Endodermal cell (in vitro differentiated cells): Measurements from ENCODE around the gene SLC46A1. TPM values are rescaled to one million over a fixed set of nuclear protein-coding genes. Genes with fewer than 3 reads are reported as not detected.
A peak's percentile ranks its signal among the peaks of the same experiment; 100 is the strongest.
"Not testable (repeated sequence)": the region's sequence is repeated elsewhere in the genome, so short reads cannot be mapped to it uniquely, and the experiment has no call there.

Experiments used
- DNase-seq: peaks from one replicate; pipeline ENCODE4 v3.0.0-alpha.2; 2017
- H3K27ac ChIP-seq: 2 replicates; pipeline ENCODE4 v1.5.1; 2013; ENCODE audit warnings: mild to moderate bottlenecking, low read depth, low read length, moderate library complexity
- H3K27me3 ChIP-seq: 2 replicates; pipeline ENCODE4 v1.6.1; 2013; ENCODE audit warnings: mild to moderate bottlenecking, low read length, moderate library complexity; ENCODE audit not compliant: insufficient read depth, control insufficient read depth, poor library complexity, severe bottlenecking
- H3K36me3 ChIP-seq: 2 replicates; pipeline ENCODE4 v1.7.0; 2013; ENCODE audit warnings: mild to moderate bottlenecking, low read length, moderate library complexity; ENCODE audit not compliant: control insufficient read depth, insufficient read depth
- H3K4me1 ChIP-seq: one replicate; pipeline ENCODE4 v1.7.0; 2013; ENCODE audit warnings: low read length; ENCODE audit not compliant: control insufficient read depth, insufficient read depth
- H3K4me3 ChIP-seq: 2 replicates; pipeline ENCODE4 v1.5.1; 2013; ENCODE audit warnings: mild to moderate bottlenecking, low read length, moderate library complexity
- H3K9ac ChIP-seq: 2 replicates; pipeline ENCODE4 v1.6.1; 2013; ENCODE audit warnings: mild to moderate bottlenecking, low read length, moderate library complexity; ENCODE audit not compliant: poor library complexity, severe bottlenecking; ENCODE audit errors: extremely low read depth
- H3K9me3 ChIP-seq: 2 replicates; pipeline ENCODE4 v1.6.1; 2013; ENCODE audit warnings: mild to moderate bottlenecking, low read length, moderate library complexity; ENCODE audit not compliant: control insufficient read depth
- H3K27ac Mint-ChIP-seq: 2 replicates; pipeline ENCODE4 v1.8.0; 2020; ENCODE audit warnings: mixed read lengths
- H3K27me3 Mint-ChIP-seq: 2 replicates; pipeline ENCODE4 v1.8.0; 2021; ENCODE audit warnings: mild to moderate bottlenecking, mixed read lengths; ENCODE audit not compliant: insufficient read depth
- H3K36me3 Mint-ChIP-seq: 2 replicates; pipeline ENCODE4 v1.8.0; 2020; ENCODE audit warnings: low read depth, mixed read lengths
- H3K4me1 Mint-ChIP-seq: 2 replicates; pipeline ENCODE4 v1.8.0; 2020; ENCODE audit warnings: mixed read lengths
- H3K4me3 Mint-ChIP-seq: 2 replicates; pipeline ENCODE4 v1.8.0; 2020; ENCODE audit warnings: mild to moderate bottlenecking, moderate library complexity, mixed read lengths
- H3K9me3 Mint-ChIP-seq: 2 replicates; pipeline ENCODE4 v1.8.0; 2020; ENCODE audit warnings: mild to moderate bottlenecking, mixed read lengths
- CTCF ChIP-seq: fragments of 200-600 bp; sonication (generic); conservative IDR thresholded peaks from 2 replicates; pipeline ENCODE4 v1.5.0; 2021; ENCODE audit warnings: antibody characterized with exemption, mild to moderate bottlenecking
- WGBS, 2 experiments: methylation state at CpG; one replicate each; pipeline versions ENCODE4 v1.1.5 to v1.1.7; 2013; ENCODE audit warnings: missing lambda C conversion rate in 2 of 2, mixed read lengths in 1 of 2; ENCODE audit not compliant: insufficient coverage in 1 of 2, insufficient read length in 1 of 2; 5-methylcytosine and 5-hydroxymethylcytosine counted together
- total RNA-seq, 2 donors: library from RNA; stranded (reverse); fragmentation: NEBNext Ultra II Directional in 1 of 2; extraction: Animal tissue kit (Norgen Biotek cat#: 25700) in 1 of 2; gene quantifications; 2 replicates in 1 of 2; 3 replicates in 1 of 2; pipeline ENCODE4 v1.2.1, GENCODE V29; 2021

Gene SLC46A1
- total RNA-seq, 2 donors from 2014 or later, result 6.9 to 10.9 TPM

GRCh38 chr17:28433721-28434120 lies 27.7 kb upstream of the SLC46A1 start:
- H3K4me1 Mint-ChIP-seq, result no peaks in the 10 kb centered on the region
- 63 to 73% methylated on average over 1 of the region's 1 CpG for WGBS, 2 experiments
- Histone ChIP-seq H3K27ac (no peak overlapping the region), H3K4me1 (no peaks in the 10 kb centered on the region), H3K27me3 (peaks cover 6% of the 10 kb centered on the region), H3K9ac (no peak overlapping the region), H3K36me3 (no peaks in the 10 kb centered on the region), H3K4me3 (no peak overlapping the region), H3K9me3 (no peaks in the 10 kb centered on the region)
- no peaks in the 10 kb centered on the region for H3K9me3 Mint-ChIP-seq
- H3K4me3 Mint-ChIP-seq, result no peak overlapping the region
- DNase-seq, result no peak
- peaks cover 31% of the 10 kb centered on the region for H3K27me3 Mint-ChIP-seq
- TF ChIP-seq CTCF, result no peak
- H3K36me3 Mint-ChIP-seq, result no peaks in the 10 kb centered on the region
- H3K27ac Mint-ChIP-seq, result no peak overlapping the region

- H3K4me3 Mint-ChIP-seq, H3K9ac ChIP-seq, H3K27ac ChIP-seq, DNase-seq, H3K4me3 ChIP-seq, H3K4me1 Mint-ChIP-seq, H3K9me3 ChIP-seq, H3K27ac Mint-ChIP-seq, H3K36me3 Mint-ChIP-seq, H3K27me3 ChIP-seq, H3K4me1 ChIP-seq, H3K36me3 ChIP-seq, H3K9me3 Mint-ChIP-seq: not testable (repeated sequence)
- 95 to 100% methylated on average over 1 to 4 of the region's 4 CpGs for WGBS, 2 experiments
- peaks cover 20% of the 10 kb centered on the region for H3K27me3 Mint-ChIP-seq
Observed at GRCh38 chr17:28427982-28428381, 22.0 kb upstream of the SLC46A1 start.

GRCh38 chr17:28427371-28427770 lies 21.4 kb upstream of the SLC46A1 start:
- Histone ChIP-seq H3K27ac (no peak overlapping the region), H3K9ac (no peak overlapping the region), H3K36me3 (no peaks in the 10 kb centered on the region), H3K9me3 (no peaks in the 10 kb centered on the region), H3K4me3 (no peak overlapping the region), H3K4me1 (no peaks in the 10 kb centered on the region), H3K27me3 (peaks cover 6% of the 10 kb centered on the region)
- TF ChIP-seq CTCF, result no peak
- Mint-ChIP-seq H3K27me3 (peaks cover 16% of the 10 kb centered on the region), H3K9me3 (no peaks in the 10 kb centered on the region), H3K4me3 (no peak overlapping the region), H3K27ac (no peak overlapping the region), H3K36me3 (no peaks in the 10 kb centered on the region), H3K4me1 (no peaks in the 10 kb centered on the region)
- no peak for DNase-seq
- 95 to 100% methylated on average over 3 of the region's 5 CpGs for WGBS, 2 experiments

- peak; percentile 93 for DNase-seq
- WGBS, 2 experiments, result 82 to 87% methylated on average over 4 to 9 of the region's 9 CpGs
- H3K9ac ChIP-seq, result no peak overlapping the region
- H3K4me1 ChIP-seq, result no peaks in the 10 kb centered on the region
- H3K36me3 Mint-ChIP-seq, result no peaks in the 10 kb centered on the region
- TF ChIP-seq CTCF, result peak; percentile 78
- H3K27me3 ChIP-seq, result no peaks in the 10 kb centered on the region
- H3K27me3 Mint-ChIP-seq, result peaks cover 7% of the 10 kb centered on the region
- H3K4me1 Mint-ChIP-seq, result no peaks in the 10 kb centered on the region
- no peaks in the 10 kb centered on the region for H3K9me3 Mint-ChIP-seq
- H3K9me3 ChIP-seq, result no peaks in the 10 kb centered on the region
- H3K27ac ChIP-seq, result no peak overlapping the region
- H3K4me3 Mint-ChIP-seq, result no peak overlapping the region
- H3K27ac Mint-ChIP-seq, result no peak overlapping the region
- H3K36me3 ChIP-seq, result no peaks in the 10 kb centered on the region
- no peak overlapping the region for H3K4me3 ChIP-seq
Observed at GRCh38 chr17:28426081-28426519, 20.1 kb upstream of the SLC46A1 start.
